HG03135 (cell line): Measurements from ENCODE around the gene TSKU.
"Not testable (repeated sequence)": the region's sequence is repeated elsewhere in the genome, so short reads cannot be mapped to it uniquely, and the experiment has no call there.

Experiments
- ATAC-seq: cut with Tn5 transposase; IDR thresholded peaks from one replicate; pipeline ENCODE4 v1.9.1; 2021; ENCODE audit warnings: mild to moderate bottlenecking, moderate library complexity; ENCODE audit not compliant: unreplicated experiment

TSKU gene, protein sequence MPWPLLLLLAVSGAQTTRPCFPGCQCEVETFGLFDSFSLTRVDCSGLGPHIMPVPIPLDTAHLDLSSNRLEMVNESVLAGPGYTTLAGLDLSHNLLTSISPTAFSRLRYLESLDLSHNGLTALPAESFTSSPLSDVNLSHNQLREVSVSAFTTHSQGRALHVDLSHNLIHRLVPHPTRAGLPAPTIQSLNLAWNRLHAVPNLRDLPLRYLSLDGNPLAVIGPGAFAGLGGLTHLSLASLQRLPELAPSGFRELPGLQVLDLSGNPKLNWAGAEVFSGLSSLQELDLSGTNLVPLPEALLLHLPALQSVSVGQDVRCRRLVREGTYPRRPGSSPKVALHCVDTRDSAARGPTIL

DNA sequence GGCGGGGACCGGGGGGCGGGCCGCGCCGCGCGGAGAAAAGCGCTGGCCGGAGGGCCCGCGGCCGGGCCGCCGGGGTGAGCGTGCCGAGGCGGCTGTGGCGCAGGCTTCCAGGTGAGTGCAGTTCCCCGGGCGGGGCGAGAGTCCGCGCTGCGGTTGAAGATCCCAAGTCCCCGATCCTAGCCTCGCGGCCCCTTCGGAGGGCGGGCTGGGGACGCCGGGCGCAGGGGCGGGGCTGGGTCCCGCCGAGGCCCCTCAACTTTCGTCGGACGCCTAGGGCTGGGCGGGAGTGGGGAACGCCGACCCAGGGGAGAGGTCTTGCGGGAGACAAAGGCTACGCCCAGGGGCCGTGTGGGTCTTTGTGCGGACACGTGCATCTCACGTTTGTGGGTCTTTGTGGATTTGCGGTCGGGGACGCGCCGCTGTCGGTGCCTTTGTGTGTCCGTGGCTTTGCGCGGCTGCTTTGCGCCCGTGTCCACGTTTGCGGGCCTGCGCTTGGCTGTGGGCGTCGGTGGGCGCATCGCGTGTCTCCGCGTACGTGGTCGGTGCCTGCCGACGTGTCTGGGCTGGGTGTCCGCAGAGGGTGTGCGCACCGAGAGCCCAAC lies at the start of gene TSKU:
Gene TSKU, plus strand, starts transcription at position 63 of the 602 bp plus-strand sequence. CDS start 12,261 bp downstream, outside the sequence.
- ATAC-seq, result no peak

GRCh38 chr11:76733906-76734305 lies 49.2 kb upstream of the TSKU start:
- not testable (repeated sequence) for ATAC-seq

GRCh38 chr11:76734456-76735420 lies 48.4 kb upstream of the TSKU start:
- ATAC-seq, result no peak

DNA sequence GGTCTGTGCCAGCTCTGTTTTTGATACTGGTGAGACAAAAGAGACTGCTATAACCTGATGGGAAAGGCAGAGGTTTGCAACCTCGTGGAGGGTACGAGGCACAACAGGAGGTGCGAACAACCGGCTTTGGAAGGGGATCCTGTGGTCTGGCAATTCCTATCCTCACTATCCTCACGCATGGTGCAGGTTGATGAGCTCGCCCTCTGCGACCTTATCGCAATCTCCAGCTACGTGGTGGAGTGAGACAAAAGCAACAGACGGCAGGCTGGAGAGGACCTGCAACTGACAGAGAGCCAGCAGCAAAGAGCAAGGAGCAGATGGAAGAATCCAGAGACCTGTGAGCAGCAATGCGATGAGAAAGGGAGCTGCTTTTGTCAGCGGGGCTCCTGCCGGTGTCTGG lies 47.3 kb upstream of the TSKU start:
- no peak for ATAC-seq

GRCh38 chr11:76736266-76736665 lies 46.9 kb upstream of the TSKU start:
- no peak for ATAC-seq

DNA sequence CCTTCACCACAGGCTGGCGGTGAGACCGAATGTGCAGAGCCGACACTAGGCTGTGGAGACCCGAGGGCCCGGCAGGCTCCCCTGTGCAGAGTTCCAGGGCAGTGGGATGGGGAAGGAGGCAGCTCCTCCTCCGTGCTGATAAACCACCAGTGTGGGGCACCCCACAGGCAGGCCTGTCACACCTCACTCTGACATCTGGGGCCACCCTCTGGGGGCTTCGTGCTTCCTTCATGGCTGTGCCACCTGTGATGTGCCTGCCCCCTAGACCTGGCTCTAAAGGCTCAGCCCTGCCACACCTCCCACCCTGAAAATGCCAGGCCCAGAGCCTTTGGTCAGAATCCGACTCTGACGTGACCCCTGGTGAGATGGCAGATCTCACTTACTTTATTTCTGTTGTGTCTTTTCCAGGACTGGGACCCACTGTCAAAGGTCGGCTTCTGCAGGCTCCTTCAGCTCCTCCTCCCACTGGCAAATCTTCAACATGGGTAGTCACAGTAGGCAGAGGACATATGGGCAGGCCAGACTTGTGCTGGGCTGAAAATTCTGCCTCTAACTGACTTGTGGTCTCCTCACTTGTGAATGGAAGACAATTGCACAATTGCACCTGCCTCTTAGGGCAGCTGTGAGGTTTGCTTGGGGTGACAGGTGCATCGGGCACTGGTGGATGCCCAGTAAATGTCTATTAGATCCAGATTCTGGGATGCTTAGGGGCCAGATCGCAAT lies 46.2 kb upstream of the TSKU start:
- no peak for ATAC-seq

DNA sequence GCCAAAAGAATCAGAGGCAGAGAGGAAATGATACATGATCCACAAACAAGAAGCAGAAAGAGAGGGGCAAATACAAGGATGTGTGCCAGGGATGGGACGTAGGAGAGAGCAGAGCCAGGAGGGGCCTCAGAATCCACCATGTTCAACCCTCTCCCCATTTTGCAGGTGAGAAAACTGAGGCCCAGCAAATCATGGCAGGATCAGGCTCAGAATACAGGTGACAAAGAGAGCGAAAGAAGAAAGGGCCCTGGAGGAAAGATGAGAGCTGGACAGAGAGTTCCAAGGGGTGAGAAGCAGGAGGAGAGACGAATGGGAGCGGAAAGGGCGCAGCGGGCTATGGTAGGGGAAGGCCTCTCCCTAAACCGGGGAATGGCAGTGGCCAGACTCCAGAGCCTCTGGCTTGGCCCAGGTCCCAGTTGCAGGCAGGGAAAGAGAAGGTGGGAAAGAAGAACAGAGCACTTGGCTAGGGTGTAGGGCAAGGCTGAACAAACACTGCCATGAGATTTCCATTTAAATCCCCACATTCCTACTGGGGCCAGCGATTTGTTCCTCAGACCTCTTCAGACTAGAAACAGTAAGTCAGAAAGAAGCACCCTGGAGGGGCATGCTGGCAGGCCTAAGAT lies 44.4 kb upstream of the TSKU start:
- ATAC-seq, result no peak

- ATAC-seq, result no peak
Measured at GRCh38 chr11:76739798-76740197, 43.4 kb upstream of the TSKU start.

- no peak for ATAC-seq
Measured at GRCh38 chr11:76740772-76741171, 42.4 kb upstream of the TSKU start.

DNA sequence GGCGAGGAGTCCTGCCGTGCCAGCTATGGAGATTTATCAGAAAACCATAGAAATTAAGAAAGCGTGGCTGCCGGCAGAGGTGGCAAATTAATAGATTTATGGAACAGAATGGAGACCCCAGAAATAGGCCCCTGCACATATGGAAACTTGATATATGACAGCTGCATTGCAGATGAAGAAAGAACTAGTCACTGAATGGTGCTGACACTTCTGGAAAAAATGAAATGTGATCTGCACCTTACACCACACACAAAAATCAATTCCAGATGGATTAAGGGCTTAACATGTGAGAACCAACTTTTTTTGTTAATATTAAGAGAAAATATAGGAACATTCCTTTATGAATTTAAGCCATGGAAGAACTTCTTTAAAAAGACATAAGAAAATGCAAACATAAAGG lies 40.3 kb upstream of the TSKU start:
- ATAC-seq, result no peak

DNA sequence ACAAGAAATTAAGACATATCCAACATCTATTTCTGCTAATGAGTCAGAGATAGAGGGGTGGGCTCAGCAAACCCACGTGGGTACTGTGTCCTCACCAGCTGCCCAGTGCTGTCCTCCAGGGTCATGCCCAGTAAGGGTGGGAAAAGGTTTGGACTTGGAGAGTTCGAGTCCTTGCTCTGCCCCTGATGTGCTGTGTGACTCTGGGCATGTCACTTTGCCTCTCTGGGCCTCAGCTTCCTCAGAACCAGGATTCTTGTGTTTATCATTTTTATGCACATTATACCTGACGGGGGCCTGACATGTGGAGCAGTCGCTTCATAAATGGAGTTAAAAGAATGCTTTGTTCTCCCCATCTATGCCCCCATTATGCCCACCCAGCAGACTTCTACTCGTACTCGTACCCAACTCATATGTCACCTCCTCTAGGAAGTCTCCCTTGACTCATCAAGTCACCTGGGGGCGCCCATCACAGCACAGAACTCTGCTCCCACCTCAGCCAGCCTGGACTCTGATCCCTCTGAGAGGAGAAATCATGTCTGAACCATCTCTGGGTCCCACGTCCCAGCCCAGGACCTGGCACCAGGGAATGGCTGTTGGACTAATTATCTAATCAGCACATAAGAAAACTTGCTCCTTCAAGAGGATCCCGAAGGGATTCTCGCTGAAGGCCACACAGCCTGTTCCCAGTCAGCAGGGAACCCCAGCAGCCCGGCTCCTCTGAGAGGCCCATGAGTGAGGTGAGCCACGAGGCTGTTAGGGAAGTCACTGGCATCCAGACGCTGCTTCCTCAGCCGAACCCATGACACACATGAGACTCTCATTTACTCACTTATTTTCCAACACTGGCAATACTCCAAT lies 38.7 kb upstream of the TSKU start:
- ATAC-seq, result no peak

DNA sequence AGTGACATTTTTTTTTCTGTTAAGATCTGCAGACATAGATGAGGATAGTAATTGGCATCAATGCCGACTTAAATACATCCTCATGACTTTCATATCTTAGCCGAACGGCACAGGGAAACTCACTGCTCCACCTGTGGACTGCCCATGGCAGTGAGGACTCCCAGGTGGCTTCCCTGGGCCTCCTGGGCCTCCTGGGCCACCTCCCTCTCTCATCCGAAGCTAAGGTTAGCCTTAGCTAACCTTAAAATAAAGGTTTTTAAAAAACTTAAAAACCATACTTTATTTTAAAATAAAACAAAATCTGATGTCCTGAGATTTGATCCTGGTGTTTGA lies 38.1 kb upstream of the TSKU start:
- ATAC-seq, result no peak

- ATAC-seq, result no peak
Measured at GRCh38 chr11:76745561-76746207, 37.5 kb upstream of the TSKU start.

DNA sequence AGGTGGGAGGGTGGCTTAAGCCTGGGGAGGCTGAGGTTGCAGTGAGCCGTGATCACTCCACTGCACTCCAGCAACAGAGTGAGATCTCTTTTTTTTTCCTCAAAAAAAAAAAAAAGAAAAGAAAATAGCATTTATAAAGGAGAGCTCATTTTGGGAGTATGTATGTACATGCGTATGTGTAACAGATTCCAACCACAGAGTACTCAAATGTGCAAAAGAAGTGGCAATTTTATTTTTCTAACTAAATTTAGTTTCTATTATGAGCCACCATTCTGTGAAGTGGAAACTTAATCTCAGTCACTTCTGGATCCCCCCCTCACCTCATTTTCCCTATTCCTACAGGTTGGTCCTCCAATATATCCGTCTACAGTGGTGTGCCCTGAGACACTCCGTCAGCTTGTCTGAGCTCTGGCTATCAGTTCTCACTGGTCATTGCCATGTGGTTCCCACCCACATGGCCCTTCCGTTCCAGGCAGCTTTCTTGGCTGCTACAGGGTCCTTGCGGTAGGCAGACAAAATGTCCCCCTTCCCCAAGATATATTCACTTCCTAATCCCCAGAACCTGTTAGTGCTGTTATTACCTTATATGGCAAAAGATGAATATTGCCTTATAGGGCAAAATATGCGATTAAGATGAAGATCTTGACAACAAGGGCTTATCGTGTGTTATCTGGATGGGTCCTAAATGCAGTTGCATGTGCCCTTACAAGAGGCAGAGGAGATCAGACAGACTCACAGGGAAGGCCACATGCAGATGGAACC lies 35.8 kb upstream of the TSKU start:
- ATAC-seq, result no peak

DNA sequence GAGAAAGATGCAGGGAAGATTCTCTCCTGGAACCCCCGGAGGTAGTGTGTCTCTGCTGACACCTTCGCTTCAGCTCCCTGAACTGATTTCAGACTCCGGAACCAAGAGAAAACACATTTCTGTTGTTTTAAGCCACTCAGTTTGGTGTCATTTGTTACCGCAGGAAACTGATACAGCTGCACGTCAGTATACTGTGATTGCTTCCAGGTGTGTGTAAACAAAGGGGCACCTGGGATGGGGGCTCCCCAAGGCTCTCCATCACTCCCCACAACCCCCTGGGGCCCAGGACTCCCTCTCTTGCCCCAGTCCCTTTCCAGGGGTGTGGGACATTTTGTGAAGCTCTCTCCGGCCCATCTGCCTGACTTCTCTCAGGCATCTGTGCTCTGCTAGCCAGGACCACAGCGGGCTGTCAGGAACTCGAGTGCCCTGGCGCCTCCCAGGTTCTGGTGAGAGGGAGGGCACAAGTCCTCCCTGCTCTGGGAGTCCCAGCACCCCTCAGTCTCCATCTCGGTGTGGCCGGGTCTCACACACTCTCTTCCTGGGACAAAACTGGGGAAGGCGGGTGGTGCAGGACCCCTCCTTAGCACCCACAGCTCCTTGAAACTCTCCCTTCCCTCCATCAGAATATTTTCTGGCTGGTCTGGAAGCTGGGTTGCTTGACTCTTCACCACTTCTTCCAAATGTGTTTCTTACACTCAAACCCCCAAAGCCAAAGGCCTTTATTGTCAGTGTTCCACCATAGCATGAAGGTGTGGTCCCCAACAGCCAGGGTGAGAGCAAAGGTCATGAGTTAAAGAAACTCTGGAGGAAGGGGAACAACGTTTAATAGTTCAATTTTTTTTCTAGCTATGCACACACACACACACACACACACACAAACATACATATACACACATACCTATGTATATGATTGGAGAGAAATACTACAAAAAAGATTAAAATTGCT lies 35.0 kb upstream of the TSKU start:
- no peak for ATAC-seq

GRCh38 chr11:76748948-76749347 lies 34.2 kb upstream of the TSKU start:
- no peak for ATAC-seq

DNA sequence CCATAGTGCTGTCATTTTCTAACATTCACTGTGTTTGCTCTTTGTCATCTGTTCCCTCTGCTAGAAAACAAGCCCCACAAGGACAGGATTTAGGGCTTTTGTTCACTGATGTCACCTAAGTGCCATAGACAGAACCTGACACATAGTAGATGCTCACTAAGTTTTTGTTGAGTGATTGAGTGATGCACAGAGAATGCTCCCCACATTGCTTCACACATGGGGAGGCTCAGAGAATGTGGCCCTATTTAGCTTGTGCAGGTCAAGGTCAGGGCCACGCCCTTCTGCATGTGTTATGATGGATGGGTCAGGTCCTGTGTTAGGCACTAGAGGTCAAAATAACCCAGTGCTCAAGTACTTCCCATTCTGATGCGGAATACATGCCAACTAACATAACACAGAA lies 33.1 kb upstream of the TSKU start:
- no peak for ATAC-seq
